Esophagus squamous epithelium (tissue), 4 donors: Measurements from ENCODE around the gene UMODL1.

Source experiments
- CTCF ChIP-seq, 6 experiments: fragments of 450-650 bp in 4 of 6; fragments of 200-600 bp in 2 of 6; sonication (generic) in 2 of 6; IDR thresholded peaks; one replicate each; pipeline ENCODE4 v1.5.1; 2016 to 2019; ENCODE audit warnings: antibody characterized with exemption in 6 of 6, mild to moderate bottlenecking in 4 of 6, moderate library complexity in 4 of 6
- POLR2A ChIP-seq, 4 donors: fragments of 450-650 bp; IDR thresholded peaks; one replicate each; pipeline ENCODE4 v1.6.1; 2017; ENCODE audit warnings: antibody characterized with exemption in 4 of 4, mild to moderate bottlenecking in 4 of 4, moderate library complexity in 3 of 4

GRCh38 chr21:42075686-42076471 is 4.8 kb downstream of the UMODL1 start:
- TF ChIP-seq CTCF (IDR thresholded peaks at IDR 0.05) (no peak), POLR2A (IDR thresholded peaks at IDR 0.05) (no peak)
